ENCODE results near the gene RNF32.
"Not testable (repeated sequence)": the region's sequence is repeated elsewhere in the genome, so short reads cannot be mapped to it uniquely, and the experiment has no call there.

Gene RNF32

DNA sequence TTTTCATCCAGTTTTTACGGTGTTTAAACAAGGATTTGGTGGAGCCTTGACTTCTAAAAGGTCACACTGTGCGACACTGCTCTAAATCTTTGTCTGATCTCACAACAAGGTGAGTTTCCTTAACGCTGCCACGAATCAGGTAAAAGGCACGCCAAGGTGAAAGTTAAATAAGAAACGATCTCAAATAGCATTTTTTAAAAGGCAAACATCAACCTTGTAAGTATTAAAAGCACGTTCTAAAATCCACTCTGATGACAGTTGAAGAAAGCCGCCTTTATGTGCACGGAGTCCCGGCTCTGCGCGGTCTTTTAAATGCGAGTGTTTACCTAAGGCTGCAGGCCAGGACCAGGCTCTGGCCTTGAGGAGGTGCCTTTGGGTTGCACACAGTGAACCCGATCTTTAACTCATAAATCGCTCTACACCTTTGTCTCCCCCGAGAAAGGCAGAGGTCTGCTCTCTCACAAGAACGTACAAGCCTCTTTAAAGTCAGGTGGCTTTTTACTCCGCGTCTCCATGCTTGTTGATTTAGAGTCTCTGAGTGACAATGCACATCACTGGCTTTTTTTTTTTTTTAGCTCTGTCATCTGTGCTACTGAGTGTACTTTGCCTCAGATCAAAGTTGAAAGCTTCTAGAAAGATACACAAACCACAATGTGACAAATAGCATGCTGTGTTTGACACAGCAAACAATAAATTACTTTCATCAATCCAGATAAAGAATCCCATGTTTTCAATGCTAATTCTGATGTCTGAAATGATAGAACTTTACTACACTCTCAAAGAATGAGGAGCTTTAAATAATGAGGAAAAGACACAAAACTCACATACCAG lies 25.9 kb upstream of the RNF32 start:
- DNase-seq (ENCODE audit: low spot score), result peak; percentile 37

- DNase-seq (ENCODE audit: low spot score), result no peak
Measured at GRCh38 chr7:156616269-156617202, 24.0 kb upstream of the RNF32 start.

- no peak for DNase-seq (ENCODE audit: low spot score)
Measured at GRCh38 chr7:156617215-156617614, 23.4 kb upstream of the RNF32 start.

DNA sequence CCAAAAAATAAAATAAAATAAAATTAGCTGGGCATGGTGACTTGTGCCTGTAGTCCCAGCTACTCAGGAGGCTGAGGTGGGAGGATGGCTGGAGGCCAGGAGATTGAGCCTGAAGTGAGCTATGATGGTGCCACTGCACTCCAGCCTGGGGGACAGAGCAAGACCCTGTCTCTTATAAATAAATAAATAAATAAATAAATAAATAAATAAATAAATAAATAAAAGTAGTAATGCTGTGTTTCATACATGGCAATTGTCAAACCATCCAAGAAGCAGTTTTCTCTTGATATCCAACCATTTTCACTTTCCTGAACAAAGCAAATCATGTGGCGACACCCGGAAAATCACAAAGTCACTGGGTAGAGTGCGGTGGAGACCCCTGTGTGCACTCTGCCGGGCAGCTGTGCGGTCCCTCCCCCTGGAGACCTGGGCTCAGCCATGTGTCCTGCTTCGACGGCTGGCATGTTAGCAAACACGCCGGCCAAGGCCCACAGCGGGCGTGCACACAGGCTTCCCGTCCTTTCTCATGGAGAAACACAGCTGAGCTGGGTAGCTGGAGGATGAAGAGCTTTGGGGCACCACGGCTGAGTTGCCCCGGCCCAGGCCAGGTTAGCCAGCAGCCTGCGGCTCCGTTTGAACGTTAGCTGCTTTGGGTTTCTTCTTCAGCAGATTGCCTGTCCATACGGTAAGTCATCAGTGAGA lies 22.3 kb upstream of the RNF32 start:
- DNase-seq (ENCODE audit: low spot score), result no peak

DNA sequence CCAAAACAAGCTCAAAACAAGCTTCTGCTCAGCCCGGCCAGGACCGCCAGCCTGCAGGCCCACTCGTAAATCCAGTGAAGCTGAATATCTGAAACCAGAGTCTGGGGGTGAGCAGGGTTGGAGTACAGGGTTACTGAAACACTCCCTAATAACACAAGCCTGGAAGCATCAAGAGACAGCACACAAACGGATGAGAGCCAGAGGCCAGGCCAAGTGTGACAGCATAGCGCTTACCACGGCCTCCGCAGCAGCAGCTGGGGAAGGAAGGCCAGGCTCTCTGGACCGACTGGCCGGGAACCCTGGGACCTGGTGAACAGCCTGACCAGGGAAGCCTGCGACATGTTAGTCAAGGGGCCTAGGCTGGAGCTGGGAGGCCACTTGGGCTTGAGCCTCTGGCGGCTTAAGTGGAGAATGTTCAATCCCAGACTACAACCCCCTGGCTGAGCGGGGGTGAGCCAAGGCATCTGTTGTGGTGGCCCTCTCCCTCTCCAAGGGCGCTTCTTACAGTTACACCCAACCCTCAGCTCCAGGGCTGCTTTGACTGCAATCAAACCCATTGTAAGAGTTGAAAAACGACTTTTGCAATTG lies 21.7 kb upstream of the RNF32 start:
- no peak for DNase-seq (ENCODE audit: low spot score)

- not testable (repeated sequence) for DNase-seq (ENCODE audit: low spot score)
Measured at GRCh38 chr7:156619488-156620290, 20.9 kb upstream of the RNF32 start.

GRCh38 chr7:156620291-156620675 lies 20.3 kb upstream of the RNF32 start:
- no peak for DNase-seq (ENCODE audit: low spot score)

DNA sequence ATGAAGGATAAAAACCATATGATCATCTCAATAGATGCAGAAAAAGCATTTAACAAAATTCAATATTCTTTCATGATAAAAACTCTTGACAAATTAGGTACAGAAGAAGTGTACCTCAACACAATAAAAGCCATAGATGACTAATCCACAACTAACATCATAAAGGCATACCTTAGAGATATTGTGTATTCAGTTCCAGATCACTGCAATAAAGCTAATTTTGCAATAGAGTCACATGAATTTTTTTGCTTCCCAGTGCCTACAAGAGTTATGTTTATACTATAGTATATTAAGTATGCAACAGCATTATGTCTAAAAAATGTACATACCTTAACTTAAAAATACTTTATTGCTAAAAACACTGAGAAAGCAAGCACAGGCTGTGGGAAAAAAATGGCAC lies 18.9 kb upstream of the RNF32 start:
- no peak for DNase-seq (ENCODE audit: low spot score)

- DNase-seq (ENCODE audit: low spot score), result no peak
Measured at GRCh38 chr7:156625580-156625979, 15.0 kb upstream of the RNF32 start.

DNA sequence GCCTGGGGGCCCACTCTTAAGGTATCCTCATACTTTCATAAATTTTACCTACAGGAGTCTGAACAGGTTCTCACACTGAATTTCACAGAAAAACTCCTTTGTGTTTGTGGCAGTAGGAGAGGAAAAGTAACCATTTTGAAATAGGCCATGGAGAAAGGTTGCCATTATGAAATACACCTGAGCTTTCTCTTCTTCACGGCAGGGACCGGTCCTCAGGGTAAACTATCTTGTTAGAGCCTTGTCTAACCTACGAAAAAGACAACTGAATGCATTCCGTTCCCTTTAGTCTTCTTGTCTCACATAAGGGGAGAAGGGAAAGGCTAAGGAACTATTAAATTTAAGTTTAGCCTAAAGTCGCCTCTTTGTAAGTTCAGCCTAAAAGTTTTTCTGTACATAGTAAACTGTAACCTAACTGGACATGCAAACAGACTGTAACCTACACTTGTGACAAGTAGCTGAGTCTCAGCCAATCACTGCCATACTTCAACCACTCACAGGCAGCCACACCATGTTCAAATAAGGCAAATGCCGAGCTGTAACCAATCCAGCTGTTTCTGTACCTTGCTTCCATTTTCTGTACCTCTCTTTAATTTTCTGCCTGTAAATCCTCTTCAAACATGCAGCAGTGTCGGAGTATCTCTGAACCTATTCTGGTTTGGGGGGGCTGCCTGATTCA lies 14.2 kb upstream of the RNF32 start:
- no peak for DNase-seq (ENCODE audit: low spot score)

GRCh38 chr7:156628562-156628961 lies 12.0 kb upstream of the RNF32 start:
- no peak for DNase-seq (ENCODE audit: low spot score)

DNA sequence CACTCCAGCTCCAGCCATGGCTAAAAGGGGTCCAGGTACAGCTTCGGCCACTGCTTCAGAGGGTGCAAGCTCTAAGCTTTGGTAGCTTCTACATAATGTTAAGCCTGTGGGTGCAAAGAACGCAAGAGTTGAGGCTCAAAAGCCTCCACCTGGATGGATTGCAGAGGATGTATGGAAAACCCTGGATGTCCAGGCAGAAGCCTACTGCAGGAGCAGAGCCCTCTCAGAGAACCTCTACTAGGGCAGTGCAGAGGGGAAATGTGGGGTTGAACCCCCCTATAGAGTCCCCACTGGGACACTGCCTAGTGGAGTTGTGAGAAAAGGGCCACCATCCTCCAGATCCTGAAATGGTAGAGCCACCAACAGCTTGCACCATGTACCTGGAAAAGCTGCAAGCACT lies 10.7 kb upstream of the RNF32 start:
- no peak for DNase-seq (ENCODE audit: low spot score)

DNA sequence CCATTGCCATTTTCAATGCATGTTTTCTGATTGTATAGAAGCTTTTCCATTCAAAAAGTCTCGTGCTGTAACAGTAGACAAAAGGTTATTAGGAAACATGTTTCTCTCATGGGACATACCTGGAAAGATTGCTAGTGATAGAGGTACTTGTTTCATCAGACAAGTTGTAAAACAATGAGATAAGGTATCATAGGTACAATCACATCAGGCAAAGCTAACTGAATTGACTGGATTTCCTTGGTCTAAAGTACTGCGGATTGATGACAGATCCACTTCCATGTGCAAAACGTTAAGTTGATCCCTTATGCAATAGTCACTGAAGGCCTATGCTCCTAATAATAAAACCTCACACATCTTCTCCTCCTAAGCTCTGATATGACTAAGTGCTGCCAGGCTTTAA lies 6.5 kb upstream of the RNF32 start:
- no peak for DNase-seq (ENCODE audit: low spot score)

GRCh38 chr7:156635529-156636385 lies 4.8 kb upstream of the RNF32 start:
- DNase-seq (ENCODE audit: low spot score), result no peak

GRCh38 chr7:156637093-156637492 lies 3.5 kb upstream of the RNF32 start:
- not testable (repeated sequence) for DNase-seq (ENCODE audit: low spot score)

- no peak for DNase-seq (ENCODE audit: low spot score)
Measured at GRCh38 chr7:156638443-156639077, 2.0 kb upstream of the RNF32 start.

- DNase-seq (ENCODE audit: low spot score), result no peak
Measured at GRCh38 chr7:156639426-156640256, 933 bp upstream of the RNF32 start.

DNA sequence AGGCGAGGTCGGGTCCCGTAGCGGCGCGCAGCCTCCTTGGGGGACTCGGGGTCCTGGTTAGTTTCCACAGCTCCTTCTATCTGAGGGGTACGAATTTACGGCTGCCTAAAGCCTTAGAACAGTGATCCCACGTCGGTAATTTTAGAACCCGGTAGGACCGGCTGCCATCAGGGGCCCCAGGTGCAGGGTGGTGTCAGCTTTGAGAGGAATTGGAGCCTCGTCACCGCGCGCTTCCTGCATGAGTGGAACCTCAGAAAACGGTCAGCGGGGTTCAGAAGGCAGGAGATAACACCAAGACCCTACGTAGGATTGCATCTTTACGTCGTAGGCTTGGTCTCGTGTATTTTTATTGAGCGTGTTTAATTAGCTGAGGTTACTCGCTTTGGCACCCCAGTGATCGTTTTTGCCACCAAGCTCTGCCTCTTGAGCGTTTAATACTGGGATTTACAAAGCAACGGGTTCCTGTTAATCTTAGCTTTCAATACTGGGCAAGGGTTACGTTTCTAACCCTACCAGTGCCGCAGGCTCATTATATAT lies 443 bp downstream of the RNF32 start:
- DNase-seq (ENCODE audit: low spot score), result peak; percentile 14

All from pons (tissue), 1 donor.